GM18868 (cell line): ENCODE results near the gene KIRREL3.

Experiments used
- ATAC-seq: cut with Tn5 transposase; IDR thresholded peaks from one replicate; pipeline ENCODE4 v1.9.1; 2021; ENCODE audit warnings: mild to moderate bottlenecking, moderate library complexity; ENCODE audit not compliant: unreplicated experiment

KIRREL3 gene

GRCh38 chr11:126480015-126480409 lies 520.6 kb downstream of the KIRREL3 start:
- ATAC-seq: no peak

GRCh38 chr11:126479178-126479930 lies 521.2 kb downstream of the KIRREL3 start:
- no peak for ATAC-seq

DNA sequence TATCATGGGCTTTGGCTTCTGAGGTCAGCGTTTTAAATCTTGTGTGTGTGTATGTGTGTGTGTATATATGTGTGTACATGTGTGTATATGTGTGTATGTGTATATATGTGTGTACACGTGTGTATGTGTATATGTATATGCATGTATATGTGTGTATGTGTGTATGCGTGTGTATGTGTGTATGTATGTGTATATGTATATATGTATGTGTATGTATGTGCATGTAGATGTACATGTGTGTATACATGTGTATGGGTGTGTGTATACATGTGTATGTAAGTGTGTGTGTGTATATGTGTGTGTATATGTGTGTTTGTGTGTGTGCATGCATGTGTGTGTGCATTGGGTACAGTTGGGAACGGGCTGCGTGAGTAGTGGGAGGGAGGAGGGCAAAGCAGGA lies 522.1 kb downstream of the KIRREL3 start:
- no peak for ATAC-seq

DNA sequence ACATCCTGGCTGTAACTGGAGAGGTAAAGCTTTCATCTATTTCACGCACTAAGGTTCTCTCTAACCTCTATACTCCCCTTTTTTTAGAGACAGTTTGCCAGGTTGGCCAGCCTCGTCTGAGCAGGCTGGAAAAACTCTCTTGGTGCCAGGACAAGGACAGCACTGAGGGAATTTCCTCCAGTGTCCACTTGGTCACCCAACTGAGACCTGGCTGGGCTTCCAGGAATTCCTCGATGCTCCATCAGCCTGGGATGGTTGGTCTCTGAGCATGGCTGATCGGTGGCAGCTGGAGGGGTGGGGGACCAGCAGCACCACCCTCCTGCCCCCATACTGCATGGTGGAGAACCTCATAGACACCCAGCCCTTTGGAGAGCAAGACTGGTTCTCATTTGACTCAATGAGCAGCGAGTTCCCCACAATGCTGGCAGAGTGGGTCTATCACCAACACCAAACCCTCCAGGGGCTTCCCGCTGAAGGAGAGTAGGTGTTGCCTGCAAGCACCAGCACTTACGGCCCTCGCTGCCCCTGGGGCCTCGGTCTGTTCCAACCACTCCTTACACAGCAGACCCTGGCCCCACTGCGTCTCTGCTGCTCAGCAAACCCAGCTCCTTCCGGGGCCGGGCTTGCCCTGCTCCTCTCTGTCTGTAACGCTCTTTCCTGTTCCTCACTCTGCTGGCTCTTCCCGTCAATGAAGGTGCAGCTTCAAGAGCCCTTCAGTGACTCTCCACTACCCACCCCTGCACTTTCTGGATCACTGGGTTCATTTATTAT lies 522.9 kb downstream of the KIRREL3 start:
- ATAC-seq: no peak

DNA sequence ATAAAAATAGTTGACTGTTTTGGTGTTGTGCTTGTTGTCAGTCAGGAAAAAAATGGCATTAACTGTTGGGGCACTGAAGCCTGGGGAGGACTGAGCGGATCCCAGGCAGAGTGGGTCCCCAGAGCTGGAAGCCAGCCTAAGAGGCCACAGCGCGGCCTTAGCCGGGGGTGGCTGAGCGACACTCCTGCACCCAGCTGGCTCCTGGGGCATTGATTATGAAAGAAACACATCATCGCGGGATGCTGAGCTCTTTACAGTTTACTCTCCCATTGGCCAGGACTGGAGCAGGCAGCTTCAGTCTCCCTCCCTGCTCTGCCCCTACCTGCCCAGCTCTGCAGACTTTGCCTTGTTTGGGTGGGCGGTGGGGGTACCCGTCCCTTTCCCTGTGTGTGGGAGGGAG lies 523.6 kb downstream of the KIRREL3 start:
- no peak for ATAC-seq

DNA sequence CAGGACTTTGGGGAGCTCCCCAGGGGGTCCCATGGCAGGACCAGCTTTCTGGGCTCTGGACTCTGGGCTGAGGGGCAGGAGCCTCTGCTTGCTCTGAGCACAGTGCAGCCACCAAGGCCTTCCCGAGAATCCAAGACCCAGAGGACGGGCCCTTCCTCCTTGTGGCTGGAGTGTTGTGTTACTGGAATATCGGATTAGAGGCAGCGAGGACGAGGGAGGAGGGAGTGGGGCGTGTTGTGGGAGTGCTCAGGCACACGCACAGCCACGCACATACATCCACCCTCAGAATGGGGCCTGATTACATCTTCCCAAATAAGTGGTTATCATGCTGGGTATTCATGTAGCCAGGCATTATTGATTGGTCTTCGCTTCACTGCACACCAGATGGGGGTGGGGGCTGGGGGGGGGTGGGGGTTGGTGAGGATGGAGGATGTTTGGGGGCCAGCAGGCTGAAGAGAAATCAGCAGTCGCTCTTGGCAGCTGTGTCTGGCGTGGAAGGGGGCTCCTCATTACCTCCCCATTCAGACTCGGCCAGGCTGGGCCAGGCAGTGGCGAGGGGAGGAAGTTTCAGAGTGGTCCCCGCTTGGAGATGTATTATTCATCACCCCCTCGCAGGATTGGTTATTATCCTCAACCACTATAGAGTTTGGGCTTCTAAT lies 524.2 kb downstream of the KIRREL3 start:
- no peak for ATAC-seq

DNA sequence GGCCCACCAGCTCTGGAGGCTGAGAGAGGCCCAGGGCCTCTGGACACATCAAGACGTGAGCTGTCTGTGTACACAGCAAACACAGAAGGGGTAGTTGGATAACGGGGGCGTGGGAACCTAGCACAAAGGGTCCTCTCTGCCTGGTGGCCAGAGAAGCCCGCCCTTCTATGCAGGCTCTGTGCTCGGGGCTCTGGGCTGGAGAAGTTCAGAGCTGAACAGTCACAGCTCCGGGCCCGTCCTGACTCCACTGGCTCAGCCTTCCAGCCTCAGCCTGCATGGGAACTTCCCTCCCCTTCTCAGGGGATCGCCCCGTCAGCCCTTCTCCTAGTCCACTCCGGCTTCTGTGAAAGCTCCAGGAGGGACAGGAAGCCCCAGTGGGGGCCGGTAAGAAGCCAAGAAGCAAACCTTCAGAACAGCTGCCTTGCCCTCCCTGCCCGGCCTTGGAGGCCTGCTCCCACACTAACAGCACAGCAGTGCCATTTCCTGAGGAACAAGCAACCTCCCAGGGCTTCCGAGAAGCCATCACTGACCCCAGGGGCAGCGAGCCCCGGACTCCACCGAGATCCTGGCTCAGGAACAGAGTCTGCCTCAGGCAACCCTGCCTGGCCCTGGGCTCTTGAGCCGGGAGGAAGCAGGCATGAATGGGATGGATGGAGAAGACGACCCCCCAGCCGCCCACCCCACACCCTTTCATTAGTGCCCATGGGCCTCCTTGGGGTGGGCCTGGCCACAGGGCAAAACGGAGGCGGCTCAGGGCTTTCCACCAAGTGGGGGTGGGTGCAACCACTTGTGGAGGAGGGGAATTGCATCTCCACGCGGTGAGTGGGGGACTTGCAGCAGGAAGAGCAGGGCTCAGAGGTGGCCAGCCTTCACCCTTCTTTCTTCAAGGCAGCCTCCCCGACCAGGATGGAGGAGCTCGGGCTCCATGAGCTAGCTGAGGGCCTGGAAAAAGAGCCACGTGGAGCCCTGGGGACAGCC lies 525.3 kb downstream of the KIRREL3 start:
- no peak for ATAC-seq

DNA sequence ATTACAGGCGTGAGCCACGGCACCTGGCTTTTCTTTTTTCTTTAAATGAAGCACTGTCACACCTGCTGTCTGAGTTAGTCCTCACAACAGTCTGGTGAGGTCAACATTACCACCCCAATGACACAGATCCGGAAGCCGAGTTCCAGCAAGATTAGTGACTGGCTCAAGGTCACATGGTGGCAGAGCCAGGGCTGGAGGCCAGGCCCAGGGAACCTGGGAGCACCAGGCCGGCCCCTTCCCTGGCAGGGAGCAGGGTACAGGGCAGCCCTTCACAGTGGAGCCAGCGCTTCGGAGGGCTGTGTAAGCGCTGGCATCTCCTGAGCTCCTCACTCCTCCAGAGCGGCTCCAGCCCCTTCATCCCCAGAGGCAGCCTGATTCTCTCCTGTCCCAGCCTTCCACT lies 526.4 kb downstream of the KIRREL3 start:
- ATAC-seq: no peak

DNA sequence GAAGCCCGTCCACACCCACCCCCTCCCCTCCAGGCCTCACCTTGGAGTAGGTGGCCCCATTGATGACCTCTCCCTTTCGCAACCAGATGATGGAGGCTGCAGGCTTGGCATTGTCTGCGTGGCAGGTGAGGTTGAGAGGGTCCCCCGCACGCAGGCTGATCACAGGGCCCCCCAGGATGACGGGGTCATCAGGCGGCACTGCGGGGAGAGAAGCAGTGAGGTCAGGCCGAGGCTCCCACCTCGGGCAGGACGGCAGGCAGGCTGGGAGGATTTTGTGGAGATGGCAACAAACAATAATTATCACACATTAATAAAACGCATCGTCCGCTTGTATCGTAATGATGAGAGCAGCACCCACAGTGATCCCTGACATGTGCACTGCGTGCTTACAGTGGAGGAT lies 527.3 kb downstream of the KIRREL3 start:
- no peak for ATAC-seq

DNA sequence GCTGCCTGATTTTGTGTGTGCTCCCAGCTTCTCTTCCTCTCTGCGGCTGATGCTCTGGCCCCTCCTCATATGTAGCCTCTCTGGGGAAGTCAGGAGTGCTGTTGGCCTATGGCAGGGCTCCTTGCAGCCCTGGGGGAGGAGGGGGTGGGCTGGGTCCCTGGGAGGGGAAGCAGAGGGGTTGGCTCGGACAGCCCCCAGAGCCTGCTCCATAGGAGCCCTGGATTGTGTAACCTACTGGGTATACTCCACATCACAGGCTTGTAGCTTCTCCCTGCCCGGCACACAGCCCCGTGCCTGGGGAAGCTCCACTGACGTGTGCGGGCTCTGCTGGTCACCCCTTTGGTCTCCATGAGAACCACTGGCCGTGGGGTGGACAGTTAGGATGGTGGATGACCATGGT lies 531.3 kb downstream of the KIRREL3 start:
- no peak for ATAC-seq

DNA sequence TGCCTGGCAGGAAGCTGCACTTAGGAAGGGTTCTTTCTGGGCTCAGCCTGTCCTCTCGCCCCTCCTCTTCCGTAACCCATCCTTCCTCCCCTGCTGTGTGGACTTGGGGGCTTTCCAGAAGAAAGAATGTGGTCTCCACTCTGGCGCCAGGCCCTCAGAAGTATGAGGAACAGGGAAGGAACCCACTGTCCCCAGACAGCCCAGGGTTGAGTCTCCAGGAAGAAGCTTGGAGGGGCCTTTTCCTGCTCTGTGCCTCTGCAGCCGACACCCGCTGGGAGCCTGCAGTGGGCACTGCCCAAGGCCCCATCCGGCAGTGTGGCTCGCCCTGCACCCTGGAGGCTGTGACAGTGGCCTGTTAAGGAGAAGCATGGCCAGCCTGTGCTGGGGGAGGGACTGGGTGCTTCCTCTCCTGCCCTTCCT lies 532.5 kb downstream of the KIRREL3 start:
- ATAC-seq: no peak

DNA sequence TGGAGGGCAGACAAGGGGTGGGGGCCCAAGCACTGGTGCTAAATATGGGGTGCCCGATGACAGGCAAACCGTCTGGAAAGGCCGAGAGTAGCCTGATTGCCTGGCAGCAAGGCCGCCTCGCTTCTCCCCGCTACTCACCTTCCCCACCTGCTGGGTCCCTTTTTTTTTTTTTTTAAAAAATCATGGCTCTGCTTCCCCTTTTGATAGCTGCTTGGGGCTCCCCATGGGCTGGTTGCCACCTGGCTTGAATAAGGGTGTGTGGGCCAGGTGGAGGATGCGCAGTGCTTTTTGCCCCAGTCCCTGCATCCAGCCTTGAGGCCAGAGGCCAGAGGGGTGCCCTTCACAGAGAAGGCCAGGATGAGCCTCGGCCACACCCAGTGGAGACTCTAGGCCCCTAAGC lies 533.1 kb downstream of the KIRREL3 start:
- no peak for ATAC-seq

DNA sequence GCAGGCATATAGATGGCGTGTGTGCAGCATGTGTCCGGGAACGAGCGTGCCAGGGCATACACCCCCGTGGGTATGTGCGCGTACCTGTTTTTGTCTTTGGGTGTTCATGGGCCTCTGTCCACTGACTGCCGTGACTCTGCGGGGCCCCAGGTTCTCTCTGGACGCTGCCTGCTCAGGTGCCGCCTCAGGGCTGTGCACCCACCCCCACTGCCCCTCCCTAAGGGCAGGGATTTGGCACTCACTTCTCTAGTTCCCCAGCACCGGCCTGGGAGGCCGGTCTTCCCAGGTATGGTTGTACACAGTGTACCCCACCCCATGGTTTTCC lies 533.6 kb downstream of the KIRREL3 start:
- ATAC-seq: no peak

DNA sequence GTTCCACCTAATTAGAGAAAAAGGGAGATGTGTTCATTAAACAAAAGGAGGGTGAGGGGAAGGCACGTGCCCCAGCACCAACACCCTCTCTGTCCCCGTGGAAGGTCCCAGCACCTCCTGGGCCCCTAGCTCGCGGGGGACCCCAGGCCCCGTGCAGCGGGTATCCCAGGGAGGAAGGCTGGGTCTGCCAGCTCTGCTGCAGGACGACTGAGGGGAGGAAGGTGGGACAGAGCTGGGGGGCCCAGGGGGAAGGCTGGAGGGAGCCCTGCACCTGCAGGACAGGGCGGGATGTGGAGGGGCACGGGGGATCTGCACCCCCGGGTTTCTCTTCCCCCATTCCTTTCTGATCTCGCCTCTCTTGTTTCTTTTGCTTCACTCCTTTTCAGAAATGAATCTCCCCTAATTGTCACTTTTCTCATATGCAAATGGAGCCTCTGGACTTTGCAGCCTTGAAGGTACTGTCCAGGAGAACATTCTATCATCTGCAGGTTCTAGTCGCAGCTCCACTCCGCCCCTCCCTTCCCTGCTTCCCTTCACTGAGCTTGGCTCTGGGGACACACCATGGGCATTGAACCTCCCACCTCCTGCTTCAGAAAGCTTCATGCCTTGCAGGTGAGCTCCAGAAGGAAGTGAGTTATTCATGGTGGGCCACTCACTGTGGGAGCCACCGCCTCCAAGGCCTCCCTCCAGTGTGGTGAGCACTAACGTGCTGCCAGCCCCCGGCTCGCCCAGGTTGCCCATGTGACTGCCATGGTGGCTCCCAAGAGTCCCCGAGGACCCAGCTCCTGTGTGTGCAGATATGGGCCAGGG lies 534.1 kb downstream of the KIRREL3 start:
- ATAC-seq: no peak

DNA sequence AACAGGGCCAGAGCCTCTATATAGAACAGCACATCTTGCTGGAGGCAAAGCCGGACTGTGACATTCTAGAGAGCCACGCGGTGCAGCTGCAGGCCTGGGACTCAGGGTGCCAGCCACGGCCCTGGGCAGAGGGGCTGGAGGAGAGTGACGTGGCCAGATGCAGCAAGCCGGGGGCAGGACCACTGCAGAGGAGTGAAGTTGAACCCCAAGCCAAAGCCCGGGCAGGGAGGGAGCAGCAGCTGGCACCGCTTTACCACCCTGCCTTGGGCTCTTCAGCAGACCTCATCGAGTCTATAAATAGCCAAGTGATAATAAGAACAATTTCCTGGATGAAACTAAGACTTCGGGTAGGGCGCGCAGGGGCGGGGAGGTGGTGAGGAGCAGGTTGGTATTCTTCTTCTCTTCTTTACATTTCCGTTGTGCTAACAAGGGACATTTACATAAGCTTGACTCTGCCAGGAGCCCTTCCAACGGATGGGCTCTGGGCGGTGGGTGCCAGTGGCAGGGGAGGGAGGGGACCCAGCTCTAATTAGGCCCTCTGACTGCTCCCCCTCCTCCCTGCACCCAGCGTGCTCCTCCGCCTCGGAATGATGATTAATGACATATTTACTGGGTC lies 534.9 kb downstream of the KIRREL3 start:
- peak; percentile 65 for ATAC-seq

- no peak for ATAC-seq
These were observed 535.8 kb downstream of the KIRREL3 start for GRCh38 chr11:126464796-126465195.

DNA sequence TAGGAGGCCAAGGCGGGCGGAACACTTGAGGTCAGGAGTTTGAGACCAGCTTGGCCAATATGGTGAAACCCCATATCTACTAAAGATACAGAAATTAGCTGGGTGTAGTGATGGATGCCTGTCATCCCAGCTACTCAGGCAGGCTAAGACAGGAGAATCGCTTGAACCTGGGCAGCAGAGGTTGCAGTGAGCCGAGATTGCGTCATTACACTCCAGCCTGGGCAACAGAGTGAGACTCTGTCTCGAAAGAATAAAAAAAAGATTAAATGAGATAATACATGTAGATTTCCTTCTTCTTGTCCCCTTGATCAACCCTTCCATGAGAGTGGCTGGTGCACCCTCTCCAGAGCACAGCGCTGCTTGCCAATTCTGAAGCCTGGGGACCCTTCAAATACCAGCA lies 538.1 kb downstream of the KIRREL3 start:
- ATAC-seq: no peak

DNA sequence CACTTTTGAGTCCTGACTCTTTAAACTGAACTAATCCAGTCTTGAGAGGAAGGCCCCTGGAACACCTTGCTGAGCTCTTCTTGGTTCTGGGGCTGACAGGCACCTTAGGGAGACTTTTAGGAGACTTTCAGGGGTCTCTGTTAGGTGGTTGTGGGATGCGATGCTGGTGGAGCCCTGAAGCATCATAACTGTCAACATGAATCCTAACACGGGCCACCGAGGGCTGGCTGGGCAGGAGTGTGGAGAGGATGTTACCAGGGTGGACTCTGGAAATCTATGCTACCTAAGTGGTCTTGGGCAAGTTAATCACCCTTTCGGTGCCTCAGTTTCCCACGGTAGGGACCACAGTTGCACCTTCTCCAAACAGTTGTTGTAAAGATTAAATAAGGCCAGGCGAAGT lies 538.6 kb downstream of the KIRREL3 start:
- no peak for ATAC-seq

DNA sequence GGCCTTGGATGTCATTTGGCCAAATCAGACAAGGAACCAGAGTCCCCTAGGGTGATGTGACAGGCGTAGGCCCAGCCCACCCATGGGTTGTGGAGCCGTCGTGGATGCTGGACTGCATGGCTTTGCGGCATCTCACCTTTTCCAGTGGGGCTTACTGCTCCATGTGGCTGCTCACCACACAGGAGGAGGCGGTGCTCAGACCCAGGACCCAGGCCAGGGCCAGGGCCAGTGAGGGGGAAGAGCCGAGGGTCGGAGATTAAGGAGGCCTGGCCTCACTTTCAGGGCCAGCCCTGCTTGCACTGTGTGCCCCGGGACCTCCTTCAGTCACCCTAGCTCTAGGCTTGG lies 539.5 kb downstream of the KIRREL3 start:
- ATAC-seq: no peak
